ENCODE data around the gene TBL3.
"Not testable (repeated sequence)": the region's sequence is repeated elsewhere in the genome, so short reads cannot be mapped to it uniquely, and the experiment has no call there.

DNA sequence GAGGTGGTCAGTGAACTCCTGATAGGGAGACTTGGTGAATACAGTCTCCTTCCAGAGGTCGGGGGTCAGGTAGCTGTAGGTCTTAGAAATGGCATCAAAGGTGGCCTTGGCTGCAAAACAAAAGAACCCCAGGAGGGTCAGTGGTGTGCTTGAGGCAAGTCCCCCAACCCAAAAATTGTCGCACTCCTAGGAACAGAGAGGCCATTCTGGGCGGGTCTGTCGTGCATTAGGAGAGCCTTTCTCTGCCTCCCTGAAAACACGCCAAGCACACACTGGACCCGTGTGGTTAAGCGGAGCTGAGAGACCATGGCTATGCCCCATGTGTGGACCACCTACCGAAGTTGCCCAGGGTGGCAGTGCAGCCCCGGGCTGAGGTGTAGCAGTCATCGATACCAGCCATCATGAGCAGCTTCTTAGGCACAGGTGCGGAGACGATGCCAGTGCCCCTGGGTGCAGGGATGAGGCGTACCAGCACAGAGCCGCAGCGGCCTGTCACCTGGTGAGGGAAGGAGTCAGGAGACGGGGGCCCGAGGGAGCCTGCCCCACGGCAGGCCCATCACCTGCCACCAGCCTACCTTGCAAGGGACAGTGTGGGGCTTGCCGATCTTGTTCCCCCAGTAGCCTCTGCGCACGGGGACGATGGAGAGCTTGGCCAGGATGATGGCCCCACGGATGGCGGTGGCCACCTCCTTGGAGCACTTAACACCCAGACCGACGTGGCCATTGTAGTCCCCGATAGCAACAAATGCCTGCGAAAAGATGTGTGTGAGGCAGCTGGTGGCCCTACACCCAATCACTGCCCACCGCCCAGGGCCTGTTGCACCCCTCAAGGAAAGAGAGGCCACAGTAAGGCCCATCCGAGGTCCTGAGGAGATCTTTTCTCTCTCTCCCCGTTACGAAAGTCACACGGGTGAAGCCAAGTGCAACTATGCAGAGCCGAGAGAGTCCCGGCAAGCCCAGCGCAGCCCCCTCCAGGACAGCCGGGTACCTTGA is 9.4 kb upstream of the TBL3 start:
- TF ChIP-seq, protein P1, sequence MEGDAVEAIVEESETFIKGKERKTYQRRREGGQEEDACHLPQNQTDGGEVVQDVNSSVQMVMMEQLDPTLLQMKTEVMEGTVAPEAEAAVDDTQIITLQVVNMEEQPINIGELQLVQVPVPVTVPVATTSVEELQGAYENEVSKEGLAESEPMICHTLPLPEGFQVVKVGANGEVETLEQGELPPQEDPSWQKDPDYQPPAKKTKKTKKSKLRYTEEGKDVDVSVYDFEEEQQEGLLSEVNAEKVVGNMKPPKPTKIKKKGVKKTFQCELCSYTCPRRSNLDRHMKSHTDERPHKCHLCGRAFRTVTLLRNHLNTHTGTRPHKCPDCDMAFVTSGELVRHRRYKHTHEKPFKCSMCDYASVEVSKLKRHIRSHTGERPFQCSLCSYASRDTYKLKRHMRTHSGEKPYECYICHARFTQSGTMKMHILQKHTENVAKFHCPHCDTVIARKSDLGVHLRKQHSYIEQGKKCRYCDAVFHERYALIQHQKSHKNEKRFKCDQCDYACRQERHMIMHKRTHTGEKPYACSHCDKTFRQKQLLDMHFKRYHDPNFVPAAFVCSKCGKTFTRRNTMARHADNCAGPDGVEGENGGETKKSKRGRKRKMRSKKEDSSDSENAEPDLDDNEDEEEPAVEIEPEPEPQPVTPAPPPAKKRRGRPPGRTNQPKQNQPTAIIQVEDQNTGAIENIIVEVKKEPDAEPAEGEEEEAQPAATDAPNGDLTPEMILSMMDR (conservative IDR thresholded peaks at IDR 0.05) = not testable (repeated sequence)
- not testable (repeated sequence) for TF ChIP-seq EZH2 (IDR thresholded peaks at IDR 0.05; ENCODE audit: low read depth)
